Activated CD8-positive, alpha-beta memory T cell treated with anti-CD3 and anti-CD28 coated beads for 24 hours (primary cell): ENCODE measurements around the gene SLC6A19.

ENCODE experiments used
- DNase-seq: peaks from one replicate; pipeline ENCODE4 v3.0.0-alpha.2; 2020

SLC6A19 gene

DNA sequence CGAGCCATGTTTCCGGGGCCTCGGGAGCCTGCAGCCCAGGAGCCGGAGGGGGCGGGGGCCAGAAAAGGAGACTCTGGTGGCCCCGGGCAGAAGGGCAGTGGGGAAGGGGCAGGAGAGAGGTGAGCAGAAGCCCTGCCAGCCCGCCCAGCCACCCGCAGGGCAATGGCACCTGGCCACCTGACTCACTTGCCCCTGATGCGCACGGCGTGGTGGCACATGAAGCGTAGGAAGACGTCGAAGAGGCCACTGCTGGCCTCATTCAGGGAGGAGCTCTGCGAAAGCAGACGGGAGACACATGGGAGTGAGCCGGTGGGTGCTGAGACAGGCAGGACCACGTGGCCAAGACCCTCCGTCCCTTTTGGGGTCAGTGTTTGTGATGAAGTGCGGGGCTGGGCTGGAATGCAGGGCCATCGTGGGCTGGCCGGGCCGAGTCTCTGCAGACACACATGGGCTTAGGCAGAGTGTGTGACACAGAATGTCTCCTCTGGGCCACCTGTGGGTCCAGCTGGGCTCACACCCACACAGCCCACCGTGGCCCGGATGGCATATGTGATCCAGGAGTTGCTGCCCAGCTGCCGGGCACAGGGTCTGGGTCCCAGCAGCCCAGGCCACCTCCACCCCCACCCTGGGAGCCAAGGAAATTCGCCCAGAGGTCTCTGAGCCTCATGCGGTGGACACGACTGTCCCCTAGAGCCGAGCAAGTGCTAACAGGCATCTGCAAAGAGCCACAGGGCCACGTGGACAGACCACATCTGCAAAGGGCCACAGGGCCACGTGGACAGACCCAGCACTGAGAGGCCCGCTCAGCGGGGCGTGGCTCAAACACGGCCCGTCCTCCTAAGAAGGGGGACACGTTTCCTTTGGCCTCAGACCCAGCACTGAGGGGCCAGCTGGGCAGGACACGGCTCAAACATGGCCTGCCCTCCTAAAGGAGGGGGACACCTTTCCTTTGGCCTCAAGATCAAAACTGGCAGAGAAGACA is 69.8 kb downstream of the SLC6A19 start:
- no peak for DNase-seq

DNA sequence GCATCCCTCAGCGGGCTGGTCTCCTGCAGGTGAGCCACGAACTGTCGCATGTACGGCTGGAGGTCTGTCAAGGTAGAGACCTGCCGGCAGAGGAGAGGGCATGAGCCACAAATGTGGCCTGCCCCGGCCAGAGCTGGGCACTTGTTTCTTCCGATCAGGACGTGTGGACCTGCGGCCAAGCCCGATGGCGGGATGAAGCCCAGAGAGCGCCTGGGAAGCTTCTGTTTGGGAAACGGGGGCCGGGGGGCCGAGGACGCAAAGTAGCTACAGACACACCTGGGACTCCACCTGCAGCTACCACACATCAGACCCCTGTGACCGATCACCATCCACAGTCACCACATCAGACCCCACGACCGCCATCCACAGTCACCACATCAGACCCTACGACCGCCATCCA is 70.8 kb downstream of the SLC6A19 start:
- no peak for DNase-seq

- no peak for DNase-seq
Observed at GRCh38 chr5:1273745-1274144, 72.3 kb downstream of the SLC6A19 start.

DNA sequence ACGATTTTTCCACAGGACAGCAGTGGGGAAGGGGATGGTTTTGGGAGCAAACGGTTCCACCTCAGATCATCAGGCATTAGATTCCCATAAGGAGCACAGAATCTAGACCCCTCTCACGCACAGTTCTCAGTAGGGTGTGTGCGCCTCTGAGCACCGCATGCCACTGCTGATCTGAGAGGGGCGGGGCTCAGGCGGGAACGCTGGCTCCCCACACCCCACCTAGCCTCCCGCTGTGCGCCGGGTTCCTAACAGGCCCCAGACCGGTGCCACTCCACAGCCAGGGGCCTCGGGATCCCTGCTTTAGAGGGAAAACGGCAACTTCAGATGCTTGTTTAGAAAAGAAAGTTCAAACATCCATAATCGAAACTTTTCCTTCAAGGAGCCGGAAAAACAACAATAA is 73.1 kb downstream of the SLC6A19 start:
- no peak for DNase-seq
